ENCODE measurements around the gene PCDH12.

PCDH12 gene

DNA sequence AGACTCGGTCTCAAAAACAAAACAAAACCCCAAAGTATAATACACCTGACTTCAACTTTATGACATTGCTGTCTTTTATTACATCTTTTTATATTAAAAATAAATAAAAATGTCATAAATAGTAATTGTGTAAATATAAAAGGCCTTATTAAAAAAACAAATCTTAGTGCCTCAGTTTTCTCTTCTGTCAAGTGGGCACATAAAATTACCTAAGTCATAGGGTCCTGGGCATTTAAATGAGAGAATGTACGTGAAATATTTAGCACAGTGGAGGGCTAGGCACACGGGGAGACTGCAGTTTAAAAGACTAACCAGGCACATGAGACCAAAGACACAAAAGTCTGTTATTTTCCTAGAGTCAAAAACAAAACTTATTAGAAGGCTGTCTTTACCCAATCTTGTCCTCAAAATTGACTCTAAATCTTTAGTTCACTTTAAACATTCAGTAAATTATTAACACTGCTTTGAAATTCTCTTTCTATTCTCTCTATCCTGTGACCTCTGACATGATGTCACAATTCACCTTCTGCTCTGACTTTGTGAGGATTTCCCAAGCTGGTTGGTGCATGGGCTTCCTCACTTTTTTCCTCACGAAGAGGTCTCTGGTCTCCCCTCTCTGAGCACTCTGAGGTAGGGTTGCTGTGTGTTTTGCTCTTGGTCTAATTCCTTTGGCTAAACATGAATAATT lies 8.4 kb upstream of the PCDH12 start:
- DNase-seq (ENCODE audit: low read depth, low spot score), result no peak

DNA sequence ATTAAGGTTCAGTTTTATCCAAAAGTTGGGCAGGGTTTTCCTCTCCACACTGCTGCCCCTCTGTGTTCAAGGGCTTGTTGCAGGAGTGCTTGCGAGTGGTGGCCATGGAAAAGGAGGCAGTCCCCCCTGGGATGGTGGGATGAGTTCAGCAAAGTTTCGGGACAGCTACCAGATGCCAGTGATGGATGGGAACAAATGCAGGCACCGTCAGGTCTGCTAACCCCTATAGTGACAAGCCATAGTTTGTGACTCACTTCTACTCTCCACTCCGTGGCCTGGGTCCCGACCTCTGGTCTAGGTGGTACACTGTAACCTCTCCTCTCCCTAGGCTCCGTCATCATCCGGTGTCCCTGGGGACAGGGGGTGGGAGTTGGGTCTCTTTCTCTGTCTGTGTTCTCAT lies 7.1 kb upstream of the PCDH12 start:
- DNase-seq (ENCODE audit: low read depth, low spot score), result no peak

DNA sequence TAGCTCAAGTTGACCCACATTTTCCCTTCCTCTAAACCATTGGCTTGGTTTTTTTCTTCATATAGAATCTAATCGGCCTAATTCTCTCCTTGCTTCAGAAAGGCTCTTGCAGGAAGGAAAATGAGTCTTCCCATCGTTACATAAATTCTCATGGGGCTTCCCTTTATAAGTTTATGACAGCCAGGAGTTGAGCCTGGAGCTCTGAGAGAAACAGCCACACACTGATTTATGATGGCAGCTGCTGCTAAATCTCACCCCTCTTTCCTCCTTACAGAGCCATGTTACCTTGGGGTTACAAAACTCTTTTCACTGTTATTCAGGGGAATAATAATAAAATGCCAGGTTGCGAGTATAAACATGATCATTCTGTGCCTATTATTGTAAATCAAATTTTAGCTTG lies 5.7 kb upstream of the PCDH12 start:
- DNase-seq (ENCODE audit: low read depth, low spot score), result no peak

DNA sequence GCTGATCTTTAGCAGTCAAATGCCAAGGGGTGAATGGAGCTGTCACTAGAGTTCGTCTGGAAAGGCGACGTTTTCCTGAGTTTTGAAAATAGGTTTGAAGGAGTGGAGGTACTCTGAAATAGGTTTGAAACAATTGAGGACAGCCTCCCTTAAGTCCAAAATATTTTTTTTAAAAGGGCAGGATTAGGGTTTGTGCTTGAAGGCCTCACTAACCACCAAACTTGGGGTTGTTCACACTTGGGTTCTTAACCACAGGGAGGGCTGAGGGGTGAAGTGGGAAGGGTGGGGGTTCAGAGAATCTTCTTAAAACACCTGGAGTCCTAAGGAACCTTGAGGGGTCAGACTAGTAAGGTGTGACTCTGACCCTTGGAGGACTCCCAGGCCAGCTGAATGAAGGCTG lies 3.5 kb upstream of the PCDH12 start:
- no peak for DNase-seq (ENCODE audit: low read depth, low spot score)

DNA sequence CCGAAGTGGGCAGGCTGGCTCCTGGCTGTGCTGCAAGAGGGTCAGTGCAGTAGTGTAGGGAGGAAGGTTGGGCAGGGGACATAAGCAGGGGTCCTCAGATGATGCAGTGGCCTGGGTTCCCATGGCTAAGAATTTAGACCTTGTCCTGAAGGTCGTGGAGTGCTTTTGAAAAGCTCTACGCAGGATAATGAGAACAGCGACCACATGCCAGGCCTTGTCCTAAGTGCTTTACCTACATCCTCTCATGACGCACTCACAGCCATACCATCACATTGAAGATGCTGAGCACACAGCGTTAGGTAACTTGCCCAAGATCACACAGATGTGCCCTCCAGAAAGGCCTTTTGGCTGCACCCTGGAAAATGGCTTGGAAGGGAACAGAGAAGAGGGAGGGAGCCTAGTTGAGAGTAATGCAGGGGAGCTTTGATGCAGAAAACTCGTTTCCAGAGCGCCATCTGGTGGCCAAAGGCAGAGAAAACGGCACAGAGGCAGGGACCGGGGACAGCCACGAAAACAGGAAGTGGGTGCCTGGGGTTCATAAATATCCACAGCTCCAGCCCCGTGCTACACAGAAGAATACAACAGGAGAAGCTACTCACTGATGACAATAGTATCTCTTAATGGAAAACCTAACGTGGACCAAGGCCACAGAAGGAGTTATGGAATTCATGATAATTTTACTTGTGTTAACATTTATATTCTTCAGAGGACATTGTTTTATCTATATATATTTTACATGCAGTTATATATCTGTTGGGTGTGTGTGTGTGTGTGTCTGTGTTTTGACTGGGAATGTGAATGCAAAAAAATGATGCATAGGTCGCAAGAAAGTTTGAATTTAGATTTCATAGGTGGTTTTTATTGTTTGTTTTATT lies 2.7 kb upstream of the PCDH12 start:
- peak; percentile 84 for DNase-seq (ENCODE audit: low read depth, low spot score)

DNA sequence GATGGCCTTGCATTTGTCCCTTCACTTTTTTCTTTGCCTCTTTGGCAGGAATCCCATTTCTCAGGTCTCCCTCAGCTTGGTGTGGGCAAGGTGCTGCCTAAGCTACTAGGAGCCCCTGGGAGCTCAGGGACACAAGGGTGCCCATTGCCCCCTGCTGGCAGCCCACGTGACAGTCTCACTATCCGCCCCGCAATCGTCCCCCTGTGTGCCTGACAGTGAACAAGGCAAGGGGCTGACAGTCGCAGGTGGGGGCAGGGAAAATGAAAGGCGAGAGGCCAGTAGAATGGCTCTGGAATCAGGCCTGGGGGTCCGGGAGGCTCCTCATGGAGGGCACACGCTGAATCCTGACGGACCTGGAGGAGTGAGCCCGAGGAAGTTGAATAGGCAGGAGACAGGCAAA lies 2.0 kb upstream of the PCDH12 start:
- no peak for DNase-seq (ENCODE audit: low read depth, low spot score)

DNA sequence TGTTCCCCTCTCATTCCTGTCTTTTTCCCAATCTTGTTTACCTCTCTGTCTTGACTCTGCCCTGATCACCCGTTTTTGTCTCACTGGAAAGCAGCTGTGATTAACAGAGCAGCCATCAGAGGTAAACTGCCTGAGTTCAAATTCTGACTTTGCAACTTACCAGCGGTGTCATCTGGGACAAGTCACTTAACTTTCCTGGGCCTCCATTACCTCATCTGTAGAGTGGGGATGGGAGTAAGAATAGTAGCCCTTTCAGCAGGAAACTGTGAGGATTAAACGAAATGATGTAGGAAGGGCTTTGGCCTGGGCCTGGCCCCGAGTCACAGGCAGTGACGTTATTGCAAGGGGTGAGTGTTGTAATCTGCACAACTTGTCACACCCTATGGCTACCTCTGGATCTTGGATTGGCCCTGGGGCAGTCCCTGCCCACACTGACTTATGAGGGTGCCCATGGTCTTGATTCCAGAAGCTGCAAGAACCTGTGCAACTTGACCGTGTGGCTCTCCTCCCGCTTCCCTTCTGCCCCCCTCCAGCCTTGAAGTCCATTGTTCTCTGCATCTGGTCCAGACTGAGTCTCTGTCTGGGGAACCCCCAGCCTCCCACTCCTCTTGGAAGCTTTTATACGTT lies 657 bp upstream of the PCDH12 start:
- DNase-seq (ENCODE audit: low read depth, low spot score), result no peak

DNA sequence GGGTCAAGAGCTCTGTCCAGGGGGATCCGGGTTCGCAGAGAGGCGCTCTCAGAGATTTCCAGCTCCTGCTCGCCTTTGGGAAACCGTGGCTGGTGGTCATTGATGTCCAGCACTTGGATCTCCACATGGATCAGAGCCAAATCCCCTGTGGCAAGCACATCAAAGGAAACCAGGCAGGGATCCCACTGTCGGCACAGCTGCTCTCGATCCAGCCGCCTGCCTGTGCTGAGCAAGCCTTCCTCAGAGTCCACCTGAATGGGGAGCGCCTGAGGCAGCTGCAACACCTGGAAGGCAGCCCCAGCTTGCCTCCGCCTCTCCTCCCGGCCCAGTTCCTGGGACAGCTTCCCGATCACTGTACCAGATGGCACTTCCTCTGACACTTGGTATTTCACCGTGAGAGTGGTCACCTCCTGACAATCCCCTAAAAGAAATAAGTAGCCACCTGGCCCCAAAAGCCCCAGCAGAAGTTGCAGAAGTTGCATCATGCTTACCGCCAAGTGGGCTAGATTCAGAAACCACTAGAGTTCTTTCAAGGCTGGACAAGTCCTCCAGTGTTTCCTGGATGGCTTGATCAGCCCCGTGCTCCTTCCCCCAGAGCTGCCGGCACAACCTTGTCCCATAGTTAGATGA lies 520 bp downstream of the PCDH12 start:
- no peak for DNase-seq (ENCODE audit: low read depth, low spot score)

DNA sequence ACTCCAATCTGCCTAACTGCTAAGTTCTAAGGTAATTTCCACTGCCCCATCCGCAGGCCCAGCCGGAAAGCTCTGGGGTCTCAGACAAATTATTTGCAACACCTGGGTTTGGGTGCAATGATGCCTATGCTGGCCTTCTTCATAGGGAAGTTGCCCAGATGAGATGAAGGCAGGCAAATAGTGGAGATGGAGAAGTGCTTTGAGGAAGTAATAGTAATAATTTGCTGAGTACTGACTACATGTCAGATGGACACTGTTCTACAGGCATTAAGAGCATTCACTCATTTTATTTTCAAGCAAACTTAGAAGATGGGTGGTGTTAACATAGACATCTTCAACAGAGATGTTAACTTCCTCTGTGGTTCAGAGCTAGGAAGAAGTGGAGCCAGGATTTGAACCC lies 3.8 kb downstream of the PCDH12 start:
- DNase-seq (ENCODE audit: low read depth, low spot score), result no peak

DNA sequence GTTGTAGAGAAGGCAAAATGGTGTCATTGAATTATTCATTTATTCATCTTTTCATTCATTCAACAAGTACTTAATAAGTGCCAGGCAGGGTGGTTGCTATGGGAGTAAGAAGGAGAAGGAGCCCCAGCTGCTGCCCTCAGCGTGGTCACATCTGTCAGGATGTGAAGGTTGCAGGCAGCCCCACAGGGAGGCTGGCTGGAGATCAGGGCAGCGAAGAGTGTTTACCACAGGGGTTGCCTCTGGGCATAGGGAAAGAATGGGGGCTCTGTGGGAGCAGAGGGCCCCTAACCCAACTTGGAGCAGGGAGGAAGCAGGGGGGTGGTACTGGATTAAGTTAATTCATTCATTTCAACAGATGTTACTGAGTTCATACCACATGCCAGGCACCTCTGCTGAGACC lies 6.0 kb downstream of the PCDH12 start:
- no peak for DNase-seq (ENCODE audit: low read depth, low spot score)

DNA sequence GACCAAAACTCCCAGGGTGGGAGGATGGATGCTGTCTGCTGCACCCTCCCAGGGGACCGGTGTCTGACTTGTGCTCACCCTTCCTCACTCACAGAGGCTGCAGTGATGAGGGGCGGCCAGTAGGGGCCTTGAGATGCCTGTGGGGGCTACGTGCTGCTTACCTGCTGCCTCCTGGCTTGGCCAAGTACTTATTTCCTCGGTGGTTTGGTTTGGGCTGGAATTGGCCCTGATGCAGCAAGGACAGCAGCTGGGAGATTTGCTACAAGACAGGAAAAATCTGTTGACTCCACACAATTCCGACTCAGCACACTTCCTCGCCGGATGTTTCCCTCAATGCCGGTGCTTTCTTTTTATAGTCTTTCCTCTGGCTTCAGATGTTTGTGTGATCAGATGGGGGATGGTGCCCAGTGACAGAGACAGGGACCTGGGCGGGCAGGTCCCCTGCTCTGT lies 6.6 kb downstream of the PCDH12 start:
- DNase-seq (ENCODE audit: low read depth, low spot score), result no peak

DNA sequence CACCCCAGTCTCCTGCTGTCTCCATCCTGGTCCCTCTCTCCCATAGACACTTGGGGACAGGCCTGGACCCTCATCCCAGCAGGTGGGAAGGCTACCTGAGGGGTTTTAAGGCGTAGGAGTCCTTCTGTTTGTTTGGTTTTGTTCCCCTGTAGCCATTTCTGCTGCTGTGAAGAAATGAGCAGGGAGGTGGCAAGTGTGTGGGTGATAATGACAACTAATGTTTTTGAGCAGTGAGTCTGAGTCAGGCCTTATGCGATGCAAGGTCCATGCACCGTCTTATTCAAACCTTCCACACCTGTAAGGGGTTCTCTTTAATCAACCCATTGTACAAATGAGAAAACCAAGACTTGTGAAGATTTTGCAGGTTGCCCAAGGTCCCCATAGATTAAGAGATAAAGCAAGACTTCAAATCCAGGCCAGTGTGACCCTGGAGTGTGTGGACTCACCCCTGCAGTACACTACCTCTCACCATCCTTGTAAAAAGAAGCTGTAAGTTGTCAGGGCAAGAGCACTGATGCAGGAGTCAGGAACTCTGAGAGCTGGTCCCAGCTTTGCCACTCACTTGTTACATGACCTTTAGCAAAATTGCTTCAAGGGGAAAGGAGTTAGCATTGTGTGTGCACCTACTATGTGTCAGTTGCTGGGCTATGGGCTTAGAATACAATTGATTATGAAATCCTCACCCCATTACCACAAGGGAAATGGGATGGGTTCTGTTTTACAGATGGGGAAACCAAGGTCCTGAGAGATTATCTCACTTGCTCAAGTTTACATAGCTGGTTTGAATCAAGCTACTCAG lies 7.6 kb downstream of the PCDH12 start:
- no peak for DNase-seq (ENCODE audit: low read depth, low spot score)

DNA sequence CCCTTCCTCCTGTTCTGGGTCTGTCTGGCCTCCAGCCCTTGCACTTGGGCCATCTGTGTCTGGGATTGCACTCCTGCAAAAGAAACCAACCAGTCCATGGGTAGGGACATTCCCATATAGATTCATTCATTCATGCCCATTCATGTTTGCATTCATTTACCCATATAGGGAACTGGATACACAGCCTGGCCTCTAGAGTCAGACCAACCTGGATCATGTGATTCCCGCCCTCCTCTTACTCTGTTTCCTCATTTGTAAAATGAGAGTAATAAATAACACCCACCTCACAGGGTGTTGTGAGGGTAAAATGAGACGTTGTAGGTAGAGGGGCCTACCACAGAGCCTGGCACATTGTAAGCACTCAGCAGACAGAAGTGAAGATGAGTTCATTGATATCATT lies 8.5 kb downstream of the PCDH12 start:
- no peak for DNase-seq (ENCODE audit: low read depth, low spot score)

DNA sequence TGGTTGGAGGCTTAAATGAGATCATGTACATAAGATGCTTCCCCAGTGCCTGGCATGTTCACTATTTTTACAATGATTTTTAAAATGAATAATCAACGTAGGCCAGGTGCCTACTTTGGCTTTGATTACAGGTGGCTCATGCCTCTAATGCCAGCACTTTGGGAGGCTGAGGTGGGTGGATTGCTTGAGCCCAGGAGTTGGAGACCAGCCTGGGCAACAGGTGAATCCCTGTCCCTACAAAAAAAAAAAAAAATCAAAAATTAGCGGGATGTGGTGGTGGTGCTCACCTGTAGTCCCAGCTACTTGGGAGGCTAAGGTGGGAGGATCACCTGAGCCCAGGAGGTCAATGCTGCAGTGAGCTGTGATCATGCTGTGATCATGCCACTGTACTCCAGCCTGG lies 9.2 kb downstream of the PCDH12 start:
- DNase-seq (ENCODE audit: low read depth, low spot score), result no peak

DNA sequence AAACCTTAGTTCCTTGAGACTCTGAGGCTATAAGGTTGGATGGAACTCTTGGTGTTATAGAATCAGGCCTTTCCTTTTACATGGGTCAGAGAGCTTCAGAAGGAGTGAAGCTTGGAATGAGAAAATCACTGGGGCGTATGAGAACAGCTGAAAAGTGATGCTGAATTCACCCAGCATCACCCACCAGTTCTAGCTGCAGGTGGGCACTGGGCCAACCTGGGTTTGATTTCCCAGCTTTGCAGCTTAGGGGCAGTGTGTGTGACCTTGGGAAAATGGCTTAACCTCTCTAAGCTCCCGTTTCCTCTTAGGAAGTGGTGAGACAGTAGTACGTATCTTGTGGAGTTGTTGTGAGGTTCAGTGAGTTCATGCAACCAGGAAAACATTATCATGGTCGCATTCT lies 10.7 kb downstream of the PCDH12 start:
- DNase-seq (ENCODE audit: low read depth, low spot score), result no peak

DNA sequence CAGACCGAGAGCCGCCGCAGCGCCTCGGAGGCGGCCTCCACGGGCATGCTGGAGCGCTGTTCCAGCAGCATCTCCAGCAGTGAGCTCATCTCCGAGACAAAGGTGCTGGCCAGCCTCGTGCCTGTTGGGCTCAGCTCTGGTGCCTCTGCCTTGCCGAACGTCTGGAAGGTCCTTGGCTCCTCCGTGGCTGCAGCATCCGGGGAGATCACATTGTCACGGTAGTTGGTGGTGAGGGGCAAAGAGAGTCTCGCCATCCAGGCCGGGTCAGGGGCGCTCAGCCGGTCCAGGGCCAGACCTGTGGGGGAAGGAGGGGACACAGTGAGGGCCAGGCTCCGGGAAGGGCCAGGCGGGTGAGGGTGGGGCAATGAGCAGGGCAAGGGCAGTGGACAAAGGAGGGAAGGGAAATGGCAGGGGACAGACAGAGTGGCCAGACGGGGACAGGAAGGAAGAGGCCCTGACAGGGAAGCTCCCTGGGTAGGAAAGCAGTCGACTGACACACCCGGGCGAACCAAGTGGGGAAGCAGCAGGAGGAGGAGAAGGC lies 12.4 kb downstream of the PCDH12 start:
- no peak for DNase-seq (ENCODE audit: low read depth, low spot score)

DNA sequence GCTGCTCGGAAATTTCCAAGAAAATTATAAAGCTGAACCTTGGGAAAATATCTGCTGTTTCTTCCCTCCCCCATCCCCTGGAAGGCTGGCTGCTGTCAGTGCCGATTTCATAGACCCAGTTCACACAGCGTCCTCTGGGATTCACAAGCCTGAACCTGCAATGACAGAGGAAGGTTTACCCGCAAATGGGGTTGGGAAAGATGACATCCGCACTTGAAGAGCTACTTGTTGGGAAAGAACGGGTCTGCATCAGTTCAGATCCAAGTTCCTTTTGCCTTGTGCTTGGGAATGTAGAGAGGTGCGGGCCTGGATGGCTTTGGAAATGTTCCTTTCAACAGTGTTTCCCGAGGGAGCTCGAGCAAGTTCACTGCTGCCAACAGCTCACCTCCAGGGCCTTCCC lies 13.9 kb downstream of the PCDH12 start:
- DNase-seq (ENCODE audit: low read depth, low spot score), result no peak

DNA sequence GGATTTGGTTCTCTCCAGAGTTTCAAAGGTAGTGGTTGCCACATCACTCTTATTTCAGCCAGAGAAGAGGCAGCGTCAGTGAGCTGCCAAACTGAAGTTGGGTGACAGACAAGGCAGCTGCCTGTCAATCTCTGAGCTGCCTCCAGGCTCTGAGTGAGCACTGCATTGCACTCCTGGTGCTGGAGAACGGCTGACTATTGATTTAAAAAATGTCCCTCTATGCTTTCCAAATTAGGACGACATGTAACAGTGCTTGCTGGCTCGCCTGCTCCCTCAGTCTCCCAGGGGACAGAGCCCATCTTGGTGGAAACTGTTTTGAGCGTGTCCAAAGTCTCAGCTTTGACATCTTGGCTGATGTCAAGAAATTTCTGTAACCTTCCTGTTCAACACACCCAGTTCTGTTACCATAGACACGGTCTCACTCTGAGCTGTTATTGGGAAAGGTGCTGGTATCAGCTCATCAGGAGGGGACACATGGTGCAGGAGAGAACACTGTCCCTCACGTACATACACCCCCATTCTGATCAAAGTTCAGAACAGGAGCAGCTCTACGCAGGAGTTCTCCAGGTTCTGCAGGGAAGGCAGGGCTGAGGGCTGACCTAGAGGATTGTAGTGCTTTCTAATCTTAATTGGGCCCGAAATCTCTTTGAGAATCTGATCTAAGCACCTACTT lies 15.7 kb downstream of the PCDH12 start:
- no peak for DNase-seq (ENCODE audit: low read depth, low spot score)

DNA sequence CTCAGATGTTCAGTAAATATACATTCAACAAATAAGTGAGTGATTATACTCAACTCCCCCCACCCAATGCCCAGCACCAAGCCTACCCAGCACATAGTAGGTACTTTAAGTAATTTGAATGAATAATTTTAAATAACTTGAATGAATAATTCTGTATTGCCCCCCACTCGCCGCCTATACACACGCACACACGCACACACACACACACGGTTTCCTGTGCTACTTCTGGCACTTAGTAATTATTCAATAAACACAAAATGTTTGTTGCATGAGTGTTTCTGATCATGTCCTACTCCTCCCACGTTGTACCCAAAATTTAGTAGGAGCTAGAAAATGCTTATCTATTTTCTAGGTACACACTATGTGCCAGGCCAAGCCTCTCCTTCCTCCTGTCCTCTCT lies 16.2 kb downstream of the PCDH12 start:
- DNase-seq (ENCODE audit: low read depth, low spot score), result no peak

DNA sequence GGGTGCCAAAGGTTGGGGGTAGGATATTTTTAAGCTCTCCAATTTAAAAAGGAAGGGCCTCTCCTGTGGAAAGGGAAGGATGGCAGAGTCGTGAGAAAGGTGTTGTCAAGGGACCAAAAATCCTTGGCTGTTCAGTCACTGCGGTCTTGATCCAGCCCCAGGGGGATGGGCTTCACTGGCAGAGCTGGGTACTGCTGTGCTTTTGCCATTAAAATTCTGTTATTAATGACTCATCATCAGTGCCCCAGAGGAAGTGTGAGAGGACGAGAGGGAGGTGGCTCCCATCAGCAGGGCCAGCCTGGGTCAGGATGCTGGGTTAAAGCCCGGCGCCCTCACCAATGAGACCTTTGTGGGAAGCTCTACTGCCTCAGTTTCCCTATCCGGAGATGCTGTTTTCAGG lies 16.7 kb downstream of the PCDH12 start:
- no peak for DNase-seq (ENCODE audit: low read depth, low spot score)

All from activated CD4-positive, CD25-positive, alpha-beta regulatory T cell treated with anti-CD3 and anti-CD28 coated beads, Interleukin-2, amount 50 U/mL, for 16 hours (primary cell).